A549 (cell line): ENCODE measurements around the gene MECR. TPM values are rescaled to one million over a fixed set of nuclear protein-coding genes. Genes with fewer than 3 reads are reported as not detected.

Experiments used
- ATAC-seq, 2 experiments: fragments of 200-7000 bp in 1 of 2; fragments of >200 bp in 1 of 2; cut with Nextera tagmentation in 1 of 2; cut with Tn5 transposase in 1 of 2; 3 replicates each; pipeline versions ENCODE4 v1.8.0 to v1.9.1; 2018 to 2020; ENCODE audit warnings: mild to moderate bottlenecking in 1 of 2, moderate library complexity in 1 of 2
- CTCF ChIA-PET: fragments of 300-600 bp; sonication (Branson Sonifier 250); formaldehyde crosslinking; extraction: SDS; loops from one replicate; lab custom pipeline; 2021; ENCODE audit warnings: antibody characterized with exemption, inconsistent platforms; lab: Yijun Ruan, JAX
- POLR2A ChIA-PET: fragments of 350-600 bp; formaldehyde crosslinking; extraction: SDS; loops from one replicate; lab custom pipeline; 2021; ENCODE audit warnings: antibody characterized with exemption, inconsistent platforms; lab: Yijun Ruan, JAX
- DNase-seq, 2 experiments: peaks; one replicate each; pipeline versions ENCODE4 v3.0.0 to v3.0.0-alpha.2; 2011 to 2016; ENCODE audit warnings: low read depth in 1 of 2, low spot score in 1 of 2
- FAIRE-seq: peaks from 2 replicates; lab custom pipeline; 2011; peaks lifted over from hg19 to GRCh38; lab: Jason Lieb, UNC
- H3K27ac ChIP-seq, 2 experiments: fragments of >200 bp; sonication (Bioruptor Twin); formaldehyde crosslinking; 3 replicates each; pipeline ENCODE4 v1.5.1; 2016 to 2017
- H3K4me1 ChIP-seq: fragments of >200 bp; sonication (Bioruptor Twin); formaldehyde crosslinking; 3 replicates; pipeline ENCODE4 v1.6.1; 2016
- H3K4me2 ChIP-seq: fragments of >200 bp; sonication (Bioruptor Twin); formaldehyde crosslinking; 3 replicates; pipeline ENCODE4 v1.6.1; 2016
- H3K4me3 ChIP-seq: fragments of >200 bp; sonication (Bioruptor Twin); formaldehyde crosslinking; 3 replicates; pipeline ENCODE4 v1.5.1; 2016
- H3K9me3 ChIP-seq: fragments of >200 bp; sonication (Bioruptor Twin); formaldehyde crosslinking; 3 replicates; pipeline ENCODE4 v1.6.1; 2016
- ATOH8 ChIP-seq: fragments of 250-450 bp; sonication (Bioruptor Pico); IDR thresholded peaks from 2 replicates; pipeline ENCODE4 v1.5.0; 2020; ENCODE audit warnings: low read depth, mild to moderate bottlenecking, moderate library complexity
- BHLHE40 ChIP-seq: IDR thresholded peaks from 2 replicates; pipeline ENCODE4 v1.6.1; 2012; ENCODE audit warnings: low read depth, low read length, inconsistent platforms
- CHD2 ChIP-seq: fragments of 150-350 bp; IDR thresholded peaks from 2 replicates; pipeline ENCODE4 v1.6.1; 2014; ENCODE audit warnings: low read length; ENCODE audit not compliant: partially characterized antibody
- CTCF ChIP-seq: fragments of >200 bp; sonication (Bioruptor Twin); formaldehyde crosslinking; IDR thresholded peaks from 3 replicates; pipeline ENCODE4 v1.5.1; 2016
- EHF ChIP-seq: fragments of 250-450 bp; sonication (Bioruptor Pico); IDR thresholded peaks from 2 replicates; pipeline ENCODE4 v1.5.0; 2020; ENCODE audit warnings: mild to moderate bottlenecking
- EP300 ChIP-seq, 2 experiments: fragments of >200 bp; sonication (Bioruptor Twin); formaldehyde crosslinking; IDR thresholded peaks; 2 replicates in 1 of 2; 3 replicates in 1 of 2; pipeline ENCODE4 v1.6.1; 2016 to 2017
- ESRRA ChIP-seq: fragments of 150-350 bp; IDR thresholded peaks from 2 replicates; pipeline ENCODE4 v1.6.1; 2014; ENCODE audit warnings: mild to moderate bottlenecking, low read length, borderline replicate concordance
- FOSB ChIP-seq: fragments of 250-450 bp; sonication (Bioruptor Pico); IDR thresholded peaks from 2 replicates; pipeline ENCODE4 v1.5.0; 2020; ENCODE audit warnings: mild to moderate bottlenecking, moderate library complexity
- HDAC2 ChIP-seq: fragments of 200-600 bp; sonication (generic); IDR thresholded peaks from 2 replicates; pipeline ENCODE4 v1.6.1; 2016
- HEYL ChIP-seq: fragments of 250-450 bp; sonication (Bioruptor Pico); IDR thresholded peaks from 2 replicates; pipeline ENCODE4 v1.8.0; 2021; ENCODE audit warnings: mild to moderate bottlenecking, moderate library complexity
- HOXB5 ChIP-seq: fragments of 250-450 bp; sonication (Bioruptor Pico); IDR thresholded peaks from 2 replicates; pipeline ENCODE4 v1.5.0; 2020; ENCODE audit warnings: mild to moderate bottlenecking, moderate library complexity
- JUNB ChIP-seq: fragments of >200 bp; sonication (Bioruptor Twin); formaldehyde crosslinking; IDR thresholded peaks from 2 replicates; pipeline ENCODE4 v1.6.1; 2016
- MYC ChIP-seq: IDR thresholded peaks from 2 replicates; pipeline ENCODE4 v1.6.1; 2012; ENCODE audit warnings: mild to moderate bottlenecking, inconsistent platforms, low read length, improper control_type of control experiment, borderline replicate concordance
- NPAS2 ChIP-seq: fragments of 250-450 bp; sonication (Bioruptor Pico); IDR thresholded peaks from 2 replicates; pipeline ENCODE4 v1.8.0; 2022; ENCODE audit warnings: mild to moderate bottlenecking, moderate library complexity, borderline replicate concordance
- PHF8 ChIP-seq: fragments of 200-600 bp; sonication (generic); IDR thresholded peaks from 2 replicates; pipeline ENCODE4 v1.6.1; 2016; ENCODE audit warnings: low read depth, mild to moderate bottlenecking, antibody characterized with exemption, moderate library complexity, borderline replicate concordance
- RAD21 ChIP-seq, 2 experiments: fragments of >200 bp in 1 of 2; sonication (Bioruptor Twin) in 1 of 2; formaldehyde crosslinking in 1 of 2; IDR thresholded peaks in 1 of 2; conservative IDR thresholded peaks in 1 of 2; 2 replicates in 1 of 2; 3 replicates in 1 of 2; pipeline ENCODE4 v1.6.1; 2012 to 2018; ENCODE audit warnings: inconsistent platforms in 1 of 2
- RARB ChIP-seq: fragments of 250-450 bp; sonication (Bioruptor Pico); IDR thresholded peaks from 2 replicates; pipeline ENCODE4 v1.8.0; 2021; ENCODE audit warnings: mild to moderate bottlenecking, moderate library complexity
- RCOR1 ChIP-seq: fragments of 150-350 bp; IDR thresholded peaks from 2 replicates; pipeline ENCODE4 v1.6.1; 2014; ENCODE audit warnings: antibody characterized with exemption, low read length, low read depth
- RFX5 ChIP-seq: fragments of 450-650 bp; IDR thresholded peaks from 2 replicates; pipeline ENCODE4 v1.7.1; 2014; ENCODE audit warnings: antibody characterized with exemption, mild to moderate bottlenecking, moderate library complexity
- SMC3 ChIP-seq: fragments of >200 bp; sonication (Bioruptor Twin); formaldehyde crosslinking; IDR thresholded peaks from 3 replicates; pipeline ENCODE4 v1.6.1; 2018; ENCODE audit warnings: inconsistent platforms
- SREBF2 ChIP-seq: fragments of 450-650 bp; IDR thresholded peaks from 2 replicates; pipeline ENCODE4 v1.6.1; 2014; ENCODE audit warnings: mild to moderate bottlenecking, moderate library complexity
- USF2 ChIP-seq: fragments of 450-650 bp; IDR thresholded peaks from 2 replicates; pipeline ENCODE4 v1.6.1; 2014; ENCODE audit warnings: antibody characterized with exemption
- WGBS: methylation state at CpG from one replicate; pipeline ENCODE4 v1.1.6; 2017; ENCODE audit errors: missing lambda C conversion rate; 5-methylcytosine and 5-hydroxymethylcytosine counted together
- polyA plus RNA-seq, 4 experiments: library from polyadenylated mRNA; depleted of rRNA in 3 of 4; stranded (reverse); fragments of >200 nt; fragmentation: RNase III in 1 of 4; extraction: RNeasy Plus Mini Kit Qiagen cat#74134 plus additional on column Dnase treatment in 1 of 4; gene quantifications; 2 replicates in 3 of 4; 3 replicates in 1 of 4; pipeline ENCODE4 v1.2.3, GENCODE V29; 2011 to 2017
- small RNA-seq, 6 experiments: library from RNA; depleted of rRNA; stranded (forward); fragments of <200 nt; gene quantifications; one replicate each; pipeline ENCODE3, GENCODE V24; 2012
- TF ChIP-seq, protein P1 (sequence below): fragments of 250-450 bp; sonication (Bioruptor Pico); IDR thresholded peaks from 2 replicates; pipeline ENCODE4 v1.5.0; 2021; ENCODE audit warnings: mild to moderate bottlenecking, moderate library complexity, borderline replicate concordance
- TF ChIP-seq, protein P2 (sequence below): IDR thresholded peaks from 2 replicates; pipeline ENCODE4 v1.6.1; 2012; ENCODE audit warnings: low read depth, borderline replicate concordance

Gene MECR
- polyA plus RNA-seq, 2 of the 4 experiments (the other 2 are of a cell fraction), result 14.2 to 21.4 TPM

DNA sequence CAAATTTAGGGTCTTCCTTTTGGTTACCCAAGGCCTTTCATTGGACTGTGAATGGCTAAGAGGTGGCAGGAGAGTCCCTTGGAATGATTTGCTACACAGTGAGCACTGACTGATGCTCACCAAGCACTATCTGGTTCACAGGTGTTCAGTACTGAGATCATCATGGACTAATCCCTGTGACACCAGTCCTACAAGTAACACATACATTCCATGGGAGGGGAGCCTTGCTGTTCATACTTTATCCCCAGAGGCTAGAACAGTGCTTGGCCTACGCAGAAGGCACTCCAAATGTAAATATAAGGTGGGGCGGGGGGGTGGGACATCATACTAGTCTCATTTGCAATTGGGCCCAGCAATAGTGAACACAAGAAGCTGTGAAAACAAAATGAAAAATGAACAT lies 86.6 kb downstream of the MECR start:
- Histone ChIP-seq H3K9me3 (no peaks in the 10 kb centered on the region), H3K4me1 (peaks cover 25% of the 10 kb centered on the region), H3K4me3 (no peak overlapping the region), H3K4me2 (no peak overlapping the region), H3K27ac (peak overlapping the region in 1 of 2 experiments; percentile 89; a peak in 2 of 6 replicates)
- POLR2A ChIA-PET, result no interaction called here
- TF ChIP-seq HOXB5 (CRISPR knock-in tag), result no peak
- TF ChIP-seq USF2, result no peak
- TF ChIP-seq FOSB (CRISPR knock-in tag), result no peak
- no peak for TF ChIP-seq RARB
- no peak for TF ChIP-seq RAD21 (conservative IDR thresholded peaks at IDR 0.05 in 1 of 2, IDR thresholded peaks at IDR 0.05 in 1 of 2)
- no peak for TF ChIP-seq CTCF
- no peak for TF ChIP-seq RFX5
- TF ChIP-seq JUNB, result no peak
- TF ChIP-seq PHF8, result no peak
- TF ChIP-seq HDAC2, result no peak
- no peak for TF ChIP-seq BHLHE40
- TF ChIP-seq ATOH8, result no peak
- TF ChIP-seq, protein P1, sequence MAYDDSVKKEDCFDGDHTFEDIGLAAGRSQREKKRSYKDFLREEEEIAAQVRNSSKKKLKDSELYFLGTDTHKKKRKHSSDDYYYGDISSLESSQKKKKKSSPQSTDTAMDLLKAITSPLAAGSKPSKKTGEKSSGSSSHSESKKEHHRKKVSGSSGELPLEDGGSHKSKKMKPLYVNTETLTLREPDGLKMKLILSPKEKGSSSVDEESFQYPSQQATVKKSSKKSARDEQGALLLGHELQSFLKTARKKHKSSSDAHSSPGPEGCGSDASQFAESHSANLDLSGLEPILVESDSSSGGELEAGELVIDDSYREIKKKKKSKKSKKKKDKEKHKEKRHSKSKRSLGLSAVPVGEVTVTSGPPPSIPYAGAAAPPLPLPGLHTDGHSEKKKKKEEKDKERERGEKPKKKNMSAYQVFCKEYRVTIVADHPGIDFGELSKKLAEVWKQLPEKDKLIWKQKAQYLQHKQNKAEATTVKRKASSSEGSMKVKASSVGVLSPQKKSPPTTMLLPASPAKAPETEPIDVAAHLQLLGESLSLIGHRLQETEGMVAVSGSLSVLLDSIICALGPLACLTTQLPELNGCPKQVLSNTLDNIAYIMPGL (CRISPR knock-in tag), result no peak
- FAIRE-seq (no peak), ATAC-seq (no peak), DNase-seq (no peak)
- CTCF ChIA-PET, result interaction anchor here (0.7 to 2.9 kb wide), 2 partner anchors 23 to 59 kb away, joined by 3 to 9 read pairs; no protein-coding TSS in a partner anchor
- WGBS, result 100% methylated on average over 1 of the region's 2 CpGs

- H3K27ac ChIP-seq, result no peak overlapping the region
- H3K4me2 ChIP-seq, result no peak overlapping the region
- peaks cover 25% of the 10 kb centered on the region for H3K4me1 ChIP-seq
- DNase-seq, result no peak
- H3K9me3 ChIP-seq, result no peaks in the 10 kb centered on the region
- POLR2A ChIA-PET, result no interaction called here
- CTCF ChIA-PET, result interaction anchor here (1.6 kb wide), 1 partner anchor 265 kb away, joined by 3 read pairs; no protein-coding TSS in a partner anchor
- ATAC-seq, result no peak
- no peak overlapping the region for H3K4me3 ChIP-seq
- FAIRE-seq, result no peak
- no peak for TF ChIP-seq NPAS2 (CRISPR knock-in tag)
- no peak for TF ChIP-seq EP300 (IDR thresholded peaks at IDR 0.05)
- no peak for TF ChIP-seq RCOR1
- no peak for TF ChIP-seq MYC
- no peak for TF ChIP-seq ESRRA
- TF ChIP-seq SREBF2, result no peak
- no peak for TF ChIP-seq RFX5
- no peak for TF ChIP-seq HOXB5 (CRISPR knock-in tag)
- TF ChIP-seq, protein P2, sequence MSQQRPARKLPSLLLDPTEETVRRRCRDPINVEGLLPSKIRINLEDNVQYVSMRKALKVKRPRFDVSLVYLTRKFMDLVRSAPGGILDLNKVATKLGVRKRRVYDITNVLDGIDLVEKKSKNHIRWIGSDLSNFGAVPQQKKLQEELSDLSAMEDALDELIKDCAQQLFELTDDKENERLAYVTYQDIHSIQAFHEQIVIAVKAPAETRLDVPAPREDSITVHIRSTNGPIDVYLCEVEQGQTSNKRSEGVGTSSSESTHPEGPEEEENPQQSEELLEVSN, result no peak
- no peak for TF ChIP-seq CHD2
- no peak for TF ChIP-seq HEYL
- TF ChIP-seq SMC3, result no peak
- TF ChIP-seq EHF (CRISPR knock-in tag), result no peak
- WGBS, result 79% methylated on average over 2 of the region's 2 CpGs
These were observed 88.0 kb downstream of the MECR start for GRCh38 chr1:29142714-29143113.

Small RNA genes within 50 kb of the gene (small RNA-seq; reads per million reads assigned to genes)
- 0 reads per million in 6 experiments for gene RF02271

Other genes starting within 250 kb of the MECR start
- 0.08 and 0.15 TPM in 2 replicates for gene TMEM200B, start 107.0 kb downstream of the MECR start, polyA plus RNA-seq (2011; rRNA removed)
- gene TMEM200B, start 107.0 kb downstream of the MECR start, polyA plus RNA-seq (2017; fragmentation: RNase III; extraction: RNeasy Plus Mini Kit Qiagen cat#74134 plus additional on column Dnase treatment), result 0.18 to 0.37 TPM (median 0.29 TPM) in 3 replicates
- gene SRSF4, start 49.0 kb downstream of the MECR start, polyA plus RNA-seq (2011; rRNA removed), result 43.6 and 45.6 TPM in 2 replicates
- gene SRSF4, start 49.0 kb downstream of the MECR start, polyA plus RNA-seq (2017; fragmentation: RNase III; extraction: RNeasy Plus Mini Kit Qiagen cat#74134 plus additional on column Dnase treatment), result 51.4 to 64.5 TPM (median 55.9 TPM) in 3 replicates
- 5.7 and 6.1 TPM in 2 replicates for gene PTPRU, start 5.6 kb upstream of the MECR start, polyA plus RNA-seq (2011; rRNA removed)
- gene PTPRU, start 5.6 kb upstream of the MECR start, polyA plus RNA-seq (2017; fragmentation: RNase III; extraction: RNeasy Plus Mini Kit Qiagen cat#74134 plus additional on column Dnase treatment), result 5.6 to 6.1 TPM (median 5.9 TPM) in 3 replicates